ENCODE results near the gene NACC1. TPM values are rescaled to one million over a fixed set of nuclear protein-coding genes. Genes with fewer than 3 reads are reported as not detected.

NACC1 gene
- total RNA-seq, 1 donor from 2014 or later = 34.7 TPM

DNA sequence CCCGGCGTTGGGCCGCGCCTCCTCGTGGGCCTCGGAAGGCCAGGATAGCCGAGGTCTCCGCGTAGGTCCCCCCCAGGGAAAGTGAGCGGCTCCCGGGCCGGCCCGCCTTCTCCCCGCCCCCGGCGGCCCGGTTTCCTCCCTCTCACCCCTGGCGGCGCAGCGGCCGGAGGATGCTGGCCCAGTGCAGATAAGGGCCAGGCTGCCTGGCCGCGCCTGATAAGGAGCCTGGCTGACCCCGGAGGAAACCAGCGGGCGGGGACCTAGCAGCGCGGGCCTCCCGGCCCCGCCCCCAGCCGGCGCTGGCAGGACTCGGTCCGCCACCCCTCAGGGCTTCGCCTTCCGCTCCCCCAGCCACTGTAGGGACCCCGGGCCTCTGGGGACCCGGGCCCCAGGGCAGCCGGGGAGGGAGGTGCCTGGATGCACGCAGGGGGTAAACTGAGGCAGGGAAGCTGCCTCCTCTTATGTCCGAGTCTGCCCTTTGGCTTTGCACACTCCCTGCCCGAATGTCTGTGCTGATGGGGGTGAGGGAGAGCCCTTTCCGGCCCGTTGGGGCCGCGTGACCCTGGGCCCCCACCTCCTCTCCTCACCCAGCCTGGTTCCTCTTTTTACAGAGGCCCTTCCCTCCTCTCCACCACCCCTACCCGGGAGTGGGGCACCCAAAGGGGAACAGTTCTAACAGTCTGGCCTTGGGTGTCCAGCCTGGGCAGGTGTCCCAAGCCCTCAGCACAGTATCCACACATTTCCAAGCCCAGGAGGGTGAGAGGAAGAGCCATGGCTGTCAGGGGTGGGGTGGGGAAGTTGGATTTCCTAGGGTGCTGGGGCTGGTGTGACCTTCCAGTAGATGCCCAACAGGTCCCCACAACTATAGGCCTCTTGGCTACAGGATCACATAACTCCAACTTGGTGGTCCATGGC is 15.1 kb upstream of the NACC1 start, which contains the start of gene LYL1:
Gene LYL1, minus strand, starts transcription at position 193 of the 915 bp plus-strand sequence. CDS start 1,687 bp downstream, outside the sequence.
- Histone ChIP-seq H3K9me3 (ENCODE audit: low read depth) (no peaks in the 10 kb centered on the region), H3K4me1 (peaks cover 3% of the 10 kb centered on the region), H2AFZ (replicated peaks) (peak within 1 kb of the TSS; percentile 90), H3K79me2 (ENCODE audit: low read depth) (no peaks in the 10 kb centered on the region), H3K9ac (no peak within 1 kb of the TSS), H4K20me1 (ENCODE audit: low read depth) (peaks cover 39% of the 10 kb centered on the region), H3K27ac (no peak within 1 kb of the TSS), H3K4me2 (peak within 1 kb of the TSS; percentile 67), H3K4me3 (peak within 1 kb of the TSS; percentile 34), H3K27me3 (peaks cover 54% of the 10 kb centered on the region), H3F3A (ENCODE audit: low read depth) (peaks cover 26% of the 10 kb centered on the region), H3K36me3 (no peaks in the 10 kb centered on the region)
- peak; percentile 83 for DNase-seq (ENCODE audit: low spot score)
- TF ChIP-seq EZH2 (IDR thresholded peaks at IDR 0.05) (peak; percentile 54), EZH2phosphoT487 (IDR thresholded peaks at IDR 0.05) (peak; percentile 20), CTCF (IDR thresholded peaks at IDR 0.05) (no peak)
- H3K27me3 Mint-ChIP-seq (ENCODE audit: insufficient read depth, low read depth) = peaks cover 32% of the 10 kb centered on the region
- H3K9me3 Mint-ChIP-seq = peaks cover 3% of the 10 kb centered on the region
- no peak within 1 kb of the TSS for H3K27ac Mint-ChIP-seq
- H3K36me3 Mint-ChIP-seq = peaks cover 4% of the 10 kb centered on the region
- peaks cover 6% of the 10 kb centered on the region for H3K4me1 Mint-ChIP-seq
- H3K4me3 Mint-ChIP-seq = peak within 1 kb of the TSS; percentile 38

- Mint-ChIP-seq H3K27me3 (ENCODE audit: insufficient read depth, low read depth) (peaks cover 25% of the 10 kb centered on the region), H3K4me1 (peaks cover 6% of the 10 kb centered on the region), H3K9me3 (peaks cover 3% of the 10 kb centered on the region), H3K4me3 (no peak overlapping the region), H3K27ac (no peak overlapping the region), H3K36me3 (peaks cover 4% of the 10 kb centered on the region)
- Histone ChIP-seq H3K27ac (no peak overlapping the region), H3K4me1 (peaks cover 3% of the 10 kb centered on the region), H4K20me1 (ENCODE audit: low read depth) (peaks cover 31% of the 10 kb centered on the region), H3K4me3 (no peak overlapping the region), H3K9me3 (ENCODE audit: low read depth) (no peaks in the 10 kb centered on the region), H3K4me2 (no peak overlapping the region), H3K27me3 (peaks cover 46% of the 10 kb centered on the region), H3K36me3 (no peaks in the 10 kb centered on the region), H3K79me2 (ENCODE audit: low read depth) (no peaks in the 10 kb centered on the region), H2AFZ (replicated peaks) (no peak overlapping the region), H3F3A (ENCODE audit: low read depth) (peaks cover 19% of the 10 kb centered on the region), H3K9ac (no peak overlapping the region)
- TF ChIP-seq EZH2phosphoT487 (IDR thresholded peaks at IDR 0.05) = no peak
- no peak for TF ChIP-seq CTCF (IDR thresholded peaks at IDR 0.05)
- TF ChIP-seq EZH2 (IDR thresholded peaks at IDR 0.05) = no peak
- no peak for DNase-seq (ENCODE audit: low spot score)
These were observed 14.3 kb upstream of the NACC1 start for GRCh38 chr19:13103581-13104359.

DNA sequence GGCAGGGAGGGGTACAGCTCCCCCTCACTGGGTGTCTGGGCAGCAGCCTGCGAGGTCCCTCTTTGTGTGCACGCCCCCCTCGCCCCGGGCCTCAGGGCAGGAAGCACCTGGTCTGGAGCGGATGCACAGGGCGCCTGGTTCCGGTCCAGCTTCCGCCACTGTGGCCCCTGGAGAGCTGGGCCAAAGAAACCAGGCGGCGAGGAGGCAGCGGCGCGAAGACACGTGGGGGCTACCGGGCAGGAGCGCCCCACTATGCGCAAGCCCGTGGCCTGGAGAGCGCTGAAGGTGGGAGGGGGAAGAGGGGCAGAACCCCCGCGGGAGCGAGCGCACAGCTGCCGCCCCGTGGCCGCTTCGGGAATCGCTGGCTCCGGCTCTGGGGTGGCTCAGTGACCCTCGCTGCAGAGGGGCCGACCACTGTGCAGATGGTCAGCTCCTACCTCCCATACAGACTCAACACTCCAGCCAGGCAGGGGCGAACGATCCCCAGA is 13.7 kb upstream of the NACC1 start:
- H4K20me1 ChIP-seq (ENCODE audit: low read depth) = peaks cover 27% of the 10 kb centered on the region
- no peaks in the 10 kb centered on the region for H3K79me2 ChIP-seq (ENCODE audit: low read depth)
- peaks cover 39% of the 10 kb centered on the region for H3K27me3 ChIP-seq
- H3K4me3 ChIP-seq = no peak overlapping the region
- H3K27ac ChIP-seq = no peak overlapping the region
- H3K27ac Mint-ChIP-seq = no peak overlapping the region
- H3K9me3 Mint-ChIP-seq = peaks cover 3% of the 10 kb centered on the region
- H3K4me1 Mint-ChIP-seq = peaks cover 6% of the 10 kb centered on the region
- H3F3A ChIP-seq (ENCODE audit: low read depth) = peaks cover 15% of the 10 kb centered on the region
- H3K4me3 Mint-ChIP-seq = peak overlapping the region; percentile 44
- peak; percentile 64 for DNase-seq (ENCODE audit: low spot score)
- H3K36me3 ChIP-seq = no peaks in the 10 kb centered on the region
- H3K4me2 ChIP-seq = no peak overlapping the region
- H3K9me3 ChIP-seq (ENCODE audit: low read depth) = no peaks in the 10 kb centered on the region
- no peak overlapping the region for H2AFZ ChIP-seq (replicated peaks)
- H3K27me3 Mint-ChIP-seq (ENCODE audit: insufficient read depth, low read depth) = peaks cover 21% of the 10 kb centered on the region
- H3K36me3 Mint-ChIP-seq = peaks cover 4% of the 10 kb centered on the region
- H3K4me1 ChIP-seq = peaks cover 3% of the 10 kb centered on the region
- no peak overlapping the region for H3K9ac ChIP-seq
- TF ChIP-seq CTCF (IDR thresholded peaks at IDR 0.05) (peak; percentile 70), EZH2phosphoT487 (IDR thresholded peaks at IDR 0.05) (no peak)

Measured in neural progenitor cell (in vitro differentiated cells).